K562 (cell line): ENCODE measurements around the gene TRPM8. TPM values are rescaled to one million over a fixed set of nuclear protein-coding genes. Genes with fewer than 3 reads are reported as not detected.

Source experiments
- ATAC-seq: fragments of 200-7000 bp; cut with Tn5 transposase; 3 replicates; pipeline ENCODE4 v1.9.1; 2020; ENCODE audit warnings: moderate library complexity
- BruUV-seq: library from RNA; stranded (reverse); fragments of 400-500 nt; replicated peaks from 2 replicates; lab custom pipeline; 2021; lab: Mats Ljungman, UMichigan
- CTCF ChIA-PET: fragments of 300-600 bp; formaldehyde crosslinking; extraction: SDS; loops from one replicate; lab custom pipeline; 2021; ENCODE audit warnings: low intra/inter-chr PET ratio; lab: Yijun Ruan, JAX
- POLR2A ChIA-PET: fragments of 300-600, 350-650 bp; sonication (Branson Sonifier 250); formaldehyde crosslinking; extraction: SDS; loops from one replicate; lab custom pipeline; 2021; ENCODE audit warnings: antibody characterized with exemption, inconsistent platforms; lab: Yijun Ruan, JAX
- DNase-seq, 4 experiments: peaks; one replicate each; pipeline versions ENCODE4 v3.0.0 to v3.0.0-alpha.2; 2011 to 2018; ENCODE audit warnings: low spot score in 3 of 4, mixed read lengths in 3 of 4; ENCODE audit errors: extremely low read depth in 1 of 4
- FAIRE-seq: peaks from 2 replicates; lab custom pipeline; 2011; peaks lifted over from hg19 to GRCh38; lab: Jason Lieb, UNC
- H2AFZ ChIP-seq: 2 replicates; pipeline ENCODE4 v1.6.0; 2011; ENCODE audit warnings: low read depth, low read length, control low read depth, inconsistent platforms
- H3K27ac ChIP-seq: fragments of 200-600 bp; 3 replicates; pipeline ENCODE4 v1.8.0; 2011; ENCODE audit warnings: low read depth, mild to moderate bottlenecking, control low read depth, inconsistent platforms, low read length, moderate library complexity, mixed read lengths; ENCODE audit errors: extremely low read depth
- H3K27me3 ChIP-seq, 2 experiments: fragments of 300-600 bp in 1 of 2; 2 replicates in 1 of 2; 3 replicates in 1 of 2; pipeline versions ENCODE4 v1.6.0 to v1.8.0; 2011; ENCODE audit warnings: inconsistent platforms in 2 of 2, low read length in 2 of 2, mild to moderate bottlenecking in 1 of 2, mixed read lengths in 1 of 2, moderate library complexity in 1 of 2; ENCODE audit not compliant: control insufficient read depth in 2 of 2, insufficient read depth in 2 of 2
- H3K36me3 ChIP-seq: fragments of 300-600 bp; 3 replicates; pipeline ENCODE4 v1.8.0; 2011; ENCODE audit warnings: mild to moderate bottlenecking, low read length, inconsistent platforms; ENCODE audit not compliant: control insufficient read depth, insufficient read depth
- H3K4me1 ChIP-seq, 2 experiments: fragments of 200-600 bp in 1 of 2; replicated peaks in 1 of 2; 2 replicates in 1 of 2; 3 replicates in 1 of 2; pipeline versions ENCODE4 v1.5.1 to v1.8.0; 2011; ENCODE audit warnings: inconsistent platforms in 2 of 2, low read length in 2 of 2, mild to moderate bottlenecking in 1 of 2, mixed read lengths in 1 of 2, moderate library complexity in 1 of 2; ENCODE audit not compliant: control insufficient read depth in 2 of 2, insufficient read depth in 2 of 2
- H3K4me2 ChIP-seq: 2 replicates; pipeline ENCODE4 v1.6.1; 2011; ENCODE audit warnings: low read length, control low read depth, inconsistent platforms, mixed read lengths; ENCODE audit not compliant: insufficient read depth
- H3K4me3 ChIP-seq: fragments of 200-600 bp; sonication (generic), shearing (Covaris generic); 2 replicates; pipeline ENCODE4 v1.5.1; 2016; ENCODE audit warnings: control low read depth, inconsistent platforms
- H3K79me2 ChIP-seq: fragments of 200-600 bp; 3 replicates; pipeline ENCODE4 v1.8.0; 2011; ENCODE audit warnings: low read length, inconsistent platforms; ENCODE audit not compliant: control insufficient read depth, insufficient read depth
- H3K9ac ChIP-seq, 2 experiments: 2 replicates each; pipeline versions ENCODE4 v1.6.0 to v1.6.1; 2011; ENCODE audit warnings: low read depth in 2 of 2, low read length in 2 of 2, control low read depth in 1 of 2, inconsistent platforms in 1 of 2, mild to moderate bottlenecking in 1 of 2, mixed read lengths in 1 of 2; ENCODE audit not compliant: insufficient read depth in 1 of 2
- H3K9me1 ChIP-seq: one replicate; pipeline ENCODE4 v1.6.0; 2011; ENCODE audit warnings: inconsistent platforms, mild to moderate bottlenecking, low read length, moderate library complexity; ENCODE audit not compliant: control insufficient read depth, insufficient read depth
- H3K9me3 ChIP-seq: replicated peaks from 2 replicates; pipeline ENCODE4 v1.5.1; 2011; ENCODE audit warnings: low read depth, low read length, inconsistent platforms; ENCODE audit not compliant: control insufficient read depth, insufficient read depth
- H4K20me1 ChIP-seq: replicated peaks from 2 replicates; pipeline ENCODE4 v1.6.1; 2011; ENCODE audit warnings: low read length, inconsistent platforms, mixed read lengths; ENCODE audit not compliant: control insufficient read depth, insufficient read depth
- ARID2 ChIP-seq: fragments of 450-650 bp; IDR thresholded peaks from 2 replicates; pipeline ENCODE4 v1.6.1; 2017; ENCODE audit warnings: antibody characterized with exemption, mild to moderate bottlenecking
- BACH1 ChIP-seq: fragments of 200-800 bp; sonication (Bioruptor generic); IDR thresholded peaks from 2 replicates; pipeline ENCODE4 v1.6.1; 2016; ENCODE audit warnings: missing genetic modification characterization, missing compliant biosample characterization
- HBP1 ChIP-seq: fragments of 450-650 bp; formaldehyde crosslinking; IDR thresholded peaks from 2 replicates; pipeline ENCODE4 v1.4.0; 2022; ENCODE audit warnings: missing genetic modification characterization
- MTA3 ChIP-seq: fragments of 450-650 bp; formaldehyde crosslinking; IDR thresholded peaks from 2 replicates; pipeline ENCODE4 v1.6.1; 2017; ENCODE audit warnings: mild to moderate bottlenecking, borderline replicate concordance
- TCF3 ChIP-seq: sonication (generic); formaldehyde crosslinking; IDR thresholded peaks from 2 replicates; pipeline ENCODE4 v1.4.0; 2020; ENCODE audit warnings: mild to moderate bottlenecking, missing genetic modification reagents
- ZNF174 ChIP-seq: fragments of 250-450 bp; sonication (Bioruptor Pico); IDR thresholded peaks from 2 replicates; pipeline ENCODE4 v1.4.0; 2020; ENCODE audit warnings: mild to moderate bottlenecking
- ZNF239 ChIP-seq: fragments of 250-450 bp; sonication (Bioruptor Pico); IDR thresholded peaks from 2 replicates; pipeline ENCODE4 v1.4.0; 2020; ENCODE audit warnings: mild to moderate bottlenecking
- WGBS: fragments of 100-300 bp; shearing (Covaris generic); methylation state at CpG from one replicate; pipeline ENCODE4 v1.1.6; 2016; ENCODE audit warnings: low coverage, mixed read lengths; ENCODE audit not compliant: insufficient coverage; ENCODE audit errors: missing lambda C conversion rate; 5-methylcytosine and 5-hydroxymethylcytosine counted together
- in situ Hi-C: fragments of 300-500 bp; cut with MboI; formaldehyde crosslinking; loops from 4 replicates; pipeline ENCODE4 v1.15.0; 2018; ENCODE audit warnings: inconsistent platforms, mixed read lengths
- intact Hi-C: fragments of 100-400 bp; cut with micrococcal nuclease; formaldehyde crosslinking; loops from 2 replicates; pipeline ENCODE4 v1.14.2; 2022
- polyA plus RNA-seq, 8 experiments: library from polyadenylated mRNA; depleted of rRNA in 4 of 8; stranded (reverse) in 5 of 8; unstranded in 3 of 8; fragments of >200 nt; fragmentation: Nextera tagmentation in 2 of 8; fragmentation: Illumina TruSeq in 1 of 8; extraction: Ambion mirVana in 2 of 8; extraction: Trizol in 1 of 8; gene quantifications; 2 replicates each; pipeline versions ENCODE4 v1.2.1 to v1.2.3, GENCODE V29; 2011 to 2014; ENCODE audit warnings: inconsistent platforms in 1 of 8, missing spikeins in 1 of 8
- total RNA-seq, 7 experiments: library from RNA; depleted of rRNA in 6 of 7; stranded (reverse); fragments of >200 nt in 6 of 7; fragmentation: Illumina TruSeq in 2 of 7; extraction: Trizol in 2 of 7; gene quantifications; 2 replicates each; pipeline versions ENCODE4 v1.2.1 to v1.2.3, GENCODE V29; 2011 to 2021; ENCODE audit warnings: low replicate concordance in 1 of 7
- TF ChIP-seq, protein P1 (sequence below): fragments of 250-450 bp; sonication (Bioruptor Pico); IDR thresholded peaks from 2 replicates; pipeline ENCODE4 v1.8.0; 2022; ENCODE audit warnings: inconsistent platforms

The TRPM8 gene
- total and polyA plus RNA-seq, 9 of the 15 experiments (the other 6 are each of a cell fraction or from before 2014, with no cell fraction given) = not detected

- CTCF ChIA-PET = no interaction called here
- no peak for DNase-seq
- Histone ChIP-seq H3K4me1 (no peaks in the 10 kb centered on the region), H3K36me3 (no peaks in the 10 kb centered on the region), H3K4me3 (no peak overlapping the region), H3K79me2 (no peaks in the 10 kb centered on the region), H4K20me1 (no peaks in the 10 kb centered on the region), H3K9me1 (no peaks in the 10 kb centered on the region), H2AFZ (no peak overlapping the region), H3K9me3 (no peaks in the 10 kb centered on the region), H3K27ac (no peak overlapping the region), H3K4me2 (no peak overlapping the region), H3K27me3 (no peaks in the 10 kb centered on the region), H3K9ac (no peak overlapping the region)
- ATAC-seq = no peak
- no TSS peak for BruUV-seq
- FAIRE-seq = no peak
- intact Hi-C loops (no loop called here), in situ Hi-C loops (no loop called here)
- WGBS = 0% methylated on average over 2 of the region's 2 CpGs
- TF ChIP-seq ZNF174 (CRISPR knock-in tag) = no peak
- TF ChIP-seq MTA3 = no peak
- no peak for TF ChIP-seq HBP1
- TF ChIP-seq ARID2 = no peak
- no peak for TF ChIP-seq BACH1
- no peak for TF ChIP-seq TCF3
- TF ChIP-seq, protein P1, sequence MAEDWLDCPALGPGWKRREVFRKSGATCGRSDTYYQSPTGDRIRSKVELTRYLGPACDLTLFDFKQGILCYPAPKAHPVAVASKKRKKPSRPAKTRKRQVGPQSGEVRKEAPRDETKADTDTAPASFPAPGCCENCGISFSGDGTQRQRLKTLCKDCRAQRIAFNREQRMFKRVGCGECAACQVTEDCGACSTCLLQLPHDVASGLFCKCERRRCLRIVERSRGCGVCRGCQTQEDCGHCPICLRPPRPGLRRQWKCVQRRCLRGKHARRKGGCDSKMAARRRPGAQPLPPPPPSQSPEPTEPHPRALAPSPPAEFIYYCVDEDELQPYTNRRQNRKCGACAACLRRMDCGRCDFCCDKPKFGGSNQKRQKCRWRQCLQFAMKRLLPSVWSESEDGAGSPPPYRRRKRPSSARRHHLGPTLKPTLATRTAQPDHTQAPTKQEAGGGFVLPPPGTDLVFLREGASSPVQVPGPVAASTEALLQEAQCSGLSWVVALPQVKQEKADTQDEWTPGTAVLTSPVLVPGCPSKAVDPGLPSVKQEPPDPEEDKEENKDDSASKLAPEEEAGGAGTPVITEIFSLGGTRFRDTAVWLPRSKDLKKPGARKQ = no peak
- no peak for TF ChIP-seq ZNF239 (CRISPR knock-in tag)
- POLR2A ChIA-PET = no interaction called here
Observed at GRCh38 chr2:234031207-234031606, 114.0 kb downstream of the TRPM8 start.
